ENCODE results near the gene KCND3.

The KCND3 gene

GRCh38 chr1:112001436-112001835, 12.0 kb upstream of the KCND3 start:
- no peak for TF ChIP-seq GATA3 (IDR thresholded peaks at IDR 0.05; ENCODE audit: low read depth, low read length)
- TF ChIP-seq GATA2 (IDR thresholded peaks at IDR 0.05; ENCODE audit: low read depth, low read length), result no peak

DNA sequence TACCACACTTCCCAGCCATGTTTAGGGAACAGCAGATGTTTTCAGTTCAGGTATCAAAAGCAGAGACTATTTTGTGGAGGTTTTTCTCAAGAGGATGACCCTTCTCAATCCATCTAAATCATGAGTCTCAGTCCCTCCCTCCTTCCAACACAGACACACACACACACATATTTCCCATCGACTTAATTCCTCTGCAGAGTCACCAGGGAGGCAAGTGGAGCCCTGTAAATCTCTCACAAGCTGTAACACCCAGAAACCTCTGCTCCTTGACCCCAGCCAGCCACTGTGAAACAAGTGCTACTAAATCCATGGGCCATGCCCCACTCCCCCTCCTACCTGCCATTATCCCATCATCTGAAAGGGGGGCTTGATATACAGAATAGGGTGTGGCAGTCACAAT, 10.6 kb upstream of the KCND3 start:
- TF ChIP-seq GATA2 (IDR thresholded peaks at IDR 0.05; ENCODE audit: low read depth, low read length) (no peak), GATA3 (IDR thresholded peaks at IDR 0.05; ENCODE audit: low read depth, low read length) (no peak)

- no peak for TF ChIP-seq GATA3 (IDR thresholded peaks at IDR 0.05; ENCODE audit: low read depth, low read length)
- TF ChIP-seq GATA2 (IDR thresholded peaks at IDR 0.05; ENCODE audit: low read depth, low read length), result no peak
These were observed 8.9 kb upstream of the KCND3 start for GRCh38 chr1:111998332-111998731.

GRCh38 chr1:111992476-111992875, 3.0 kb upstream of the KCND3 start:
- no peak for TF ChIP-seq GATA3 (IDR thresholded peaks at IDR 0.05; ENCODE audit: low read depth, low read length)
- TF ChIP-seq GATA2 (IDR thresholded peaks at IDR 0.05; ENCODE audit: low read depth, low read length), result no peak

- no peak for TF ChIP-seq GATA2 (IDR thresholded peaks at IDR 0.05; ENCODE audit: low read depth, low read length)
- TF ChIP-seq GATA3 (IDR thresholded peaks at IDR 0.05; ENCODE audit: low read depth, low read length), result no peak
These were observed 1.6 kb upstream of the KCND3 start for GRCh38 chr1:111990878-111991718.

DNA sequence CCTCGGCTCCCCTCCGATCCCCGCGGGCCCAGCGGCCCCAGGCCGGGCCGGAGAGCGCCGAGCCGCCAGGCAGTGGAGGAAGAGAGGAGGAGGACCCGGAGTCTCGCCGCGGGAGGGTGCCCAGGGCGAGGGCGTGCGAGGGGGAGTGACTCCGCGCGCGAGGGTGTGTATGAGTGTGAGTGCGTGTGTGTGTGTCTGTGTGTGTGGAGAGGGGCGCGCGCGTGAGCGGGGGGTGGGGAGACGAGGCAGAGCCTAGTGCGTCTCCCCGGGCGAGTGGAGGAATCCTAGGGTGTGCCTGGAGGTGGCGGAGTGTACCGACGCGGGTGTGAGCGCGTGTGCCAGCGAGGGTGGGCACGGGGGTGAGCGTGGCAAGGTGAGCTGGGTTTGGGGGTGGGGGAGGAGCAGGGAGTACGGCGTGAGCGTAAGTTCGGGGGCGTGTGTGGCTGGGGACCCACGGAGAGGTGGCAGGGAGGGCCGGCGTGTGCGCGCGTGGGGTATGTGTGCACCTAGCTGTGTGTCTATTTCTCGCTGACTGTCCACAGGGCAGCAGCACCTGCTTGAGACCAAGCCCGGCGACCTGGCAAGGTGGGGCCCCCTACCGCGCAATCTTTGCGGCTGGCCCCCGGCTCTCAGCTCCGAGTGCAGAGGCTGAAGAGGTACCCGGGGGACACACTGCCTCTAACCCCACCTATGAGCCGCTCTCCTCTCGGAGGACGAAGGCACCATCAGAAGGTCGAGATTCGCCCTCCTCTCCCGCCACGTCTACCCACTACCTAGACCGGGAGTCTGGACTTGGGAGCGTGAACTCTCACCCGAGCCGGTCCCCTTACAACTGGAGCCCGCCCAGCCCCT, 784 bp upstream of the KCND3 start:
- TF ChIP-seq GATA3 (IDR thresholded peaks at IDR 0.05; ENCODE audit: low read depth, low read length), result no peak
- TF ChIP-seq GATA2 (IDR thresholded peaks at IDR 0.05; ENCODE audit: low read depth, low read length), result no peak

- TF ChIP-seq GATA2 (IDR thresholded peaks at IDR 0.05; ENCODE audit: low read depth, low read length) (no peak), GATA3 (IDR thresholded peaks at IDR 0.05; ENCODE audit: low read depth, low read length) (no peak)
These were observed 570 bp downstream of the KCND3 start for GRCh38 chr1:111988743-111989453.

- no peak for TF ChIP-seq GATA2 (IDR thresholded peaks at IDR 0.05; ENCODE audit: low read depth, low read length)
- no peak for TF ChIP-seq GATA3 (IDR thresholded peaks at IDR 0.05; ENCODE audit: low read depth, low read length)
These were observed 1.1 kb downstream of the KCND3 start for GRCh38 chr1:111988377-111988742.

DNA sequence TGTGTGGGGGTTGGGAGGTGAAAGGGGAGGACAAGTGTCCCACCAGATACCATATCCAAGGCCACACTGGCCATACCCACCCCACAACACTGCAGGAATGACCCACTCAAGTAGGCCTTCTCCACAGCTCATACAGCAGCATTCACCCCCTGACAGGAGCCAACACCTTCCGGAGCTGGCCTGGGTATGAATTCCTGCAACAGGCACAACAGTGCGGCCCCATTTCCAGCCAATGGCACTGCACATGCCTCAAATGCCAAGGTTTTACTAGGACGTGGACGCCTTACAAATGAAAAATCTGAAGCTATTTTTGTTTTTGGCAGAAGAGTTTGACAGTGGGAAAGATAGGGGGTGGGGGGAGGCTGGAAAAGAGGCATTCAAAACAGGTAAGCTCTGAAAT, 2.0 kb downstream of the KCND3 start:
- TF ChIP-seq GATA2 (IDR thresholded peaks at IDR 0.05; ENCODE audit: low read depth, low read length) (no peak), GATA3 (IDR thresholded peaks at IDR 0.05; ENCODE audit: low read depth, low read length) (no peak)

DNA sequence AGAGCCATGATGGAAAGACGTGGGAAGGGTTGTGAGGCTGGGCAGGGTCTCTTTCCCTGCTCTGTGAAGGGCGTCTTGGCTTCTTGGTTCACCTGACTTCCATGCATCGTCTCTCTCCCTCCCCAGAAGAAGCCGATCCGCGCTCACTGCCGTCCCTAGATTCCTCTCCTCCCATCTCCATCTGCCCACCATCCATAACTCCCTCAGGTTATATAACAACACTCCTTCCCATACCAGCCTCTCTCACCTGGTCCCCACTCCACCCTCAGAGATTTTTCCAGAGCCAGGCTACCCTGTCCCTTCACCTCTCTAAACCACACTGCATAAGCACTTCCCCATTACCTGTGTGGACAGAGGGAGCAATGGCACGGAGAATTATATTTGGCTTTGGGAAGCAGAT, 6.0 kb downstream of the KCND3 start:
- TF ChIP-seq GATA3 (IDR thresholded peaks at IDR 0.05; ENCODE audit: low read depth, low read length) (no peak), GATA2 (IDR thresholded peaks at IDR 0.05; ENCODE audit: low read depth, low read length) (no peak)

GRCh38 chr1:111982428-111982827, 7.0 kb downstream of the KCND3 start:
- no peak for TF ChIP-seq GATA3 (IDR thresholded peaks at IDR 0.05; ENCODE audit: low read depth, low read length)
- TF ChIP-seq GATA2 (IDR thresholded peaks at IDR 0.05; ENCODE audit: low read depth, low read length), result no peak

- no peak for TF ChIP-seq GATA2 (IDR thresholded peaks at IDR 0.05; ENCODE audit: low read depth, low read length)
- no peak for TF ChIP-seq GATA3 (IDR thresholded peaks at IDR 0.05; ENCODE audit: low read depth, low read length)
These were observed 7.6 kb downstream of the KCND3 start for GRCh38 chr1:111981871-111982270.

DNA sequence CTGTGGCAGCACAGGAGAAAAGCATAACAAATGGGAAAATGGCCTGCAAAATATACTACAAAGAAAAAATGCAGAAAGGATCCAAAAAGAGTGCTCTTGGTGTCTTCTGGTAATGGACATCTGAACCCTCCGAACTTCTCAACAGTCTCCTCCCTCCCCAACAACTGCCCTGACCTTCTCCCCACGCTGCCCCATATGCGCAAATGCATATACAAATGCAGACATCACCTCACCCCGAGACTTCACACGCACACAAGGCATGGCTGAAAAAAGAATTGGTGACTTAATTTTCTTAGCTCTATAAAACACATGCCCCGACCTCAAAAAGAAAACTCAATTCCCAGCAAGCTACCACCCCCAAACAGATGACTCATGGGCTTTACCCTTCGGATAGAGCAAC, 8.4 kb downstream of the KCND3 start:
- TF ChIP-seq GATA2 (IDR thresholded peaks at IDR 0.05; ENCODE audit: low read depth, low read length), result no peak
- TF ChIP-seq GATA3 (IDR thresholded peaks at IDR 0.05; ENCODE audit: low read depth, low read length), result no peak

DNA sequence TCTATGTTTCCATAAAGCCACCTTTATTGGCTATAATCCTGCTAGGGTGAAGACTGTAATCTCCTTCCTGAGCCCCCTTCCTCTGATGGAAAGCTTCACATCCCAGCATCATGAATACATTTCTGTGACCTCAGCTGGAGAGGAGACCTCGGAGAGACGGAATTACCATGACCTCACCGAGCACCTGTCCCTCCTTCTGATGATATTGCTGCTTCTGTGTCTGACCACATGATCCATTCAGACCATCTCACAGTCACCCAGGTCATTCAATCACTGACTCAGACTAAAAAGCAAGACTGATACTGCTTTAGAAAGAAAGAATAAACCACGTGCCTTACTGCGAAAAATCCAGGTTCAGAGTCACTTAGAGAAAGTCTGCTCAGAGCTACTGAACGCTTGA, 8.8 kb downstream of the KCND3 start:
- TF ChIP-seq GATA2 (IDR thresholded peaks at IDR 0.05; ENCODE audit: low read depth, low read length) (no peak), GATA3 (IDR thresholded peaks at IDR 0.05; ENCODE audit: low read depth, low read length) (no peak)
